SK-N-SH (cell line): Measurements from ENCODE around the gene POMC. TPM values are rescaled to one million over a fixed set of nuclear protein-coding genes. Genes with fewer than 3 reads are reported as not detected.

Source experiments
- CTCF ChIA-PET: fragments of 300-600, 350-600 bp; formaldehyde crosslinking; extraction: SDS; loops from one replicate; lab custom pipeline; 2021; lab: Yijun Ruan, JAX
- POLR2A ChIA-PET: fragments of 350-600 bp; sonication (Branson Sonifier 250); formaldehyde crosslinking; extraction: SDS; loops from one replicate; lab custom pipeline; 2020; ENCODE audit warnings: antibody characterized with exemption, inconsistent platforms; lab: Yijun Ruan, JAX
- DNase-seq: peaks from one replicate; pipeline ENCODE4 v3.0.0; 2012
- H2AFZ ChIP-seq: fragments of 200-600 bp; sonication (generic); 2 replicates; pipeline ENCODE4 v1.8.1; 2016; ENCODE audit warnings: antibody characterized with exemption, mild to moderate bottlenecking, low read depth
- H3F3A ChIP-seq: fragments of 200-600 bp; sonication (generic); replicated peaks from 2 replicates; pipeline ENCODE3; 2016; ENCODE audit warnings: antibody characterized with exemption, mild to moderate bottlenecking; ENCODE audit not compliant: insufficient read depth
- H3K27ac ChIP-seq, 2 experiments: fragments of 200-500 bp in 1 of 2; fragments of 200-600 bp in 1 of 2; sonication (Bioruptor generic) in 1 of 2; sonication (generic), shearing (Covaris generic) in 1 of 2; 2 replicates each; pipeline versions ENCODE4 v1.5.1 to v1.6.1; 2014 to 2016; ENCODE audit warnings: low read depth in 2 of 2, inconsistent platforms in 1 of 2, low read length in 1 of 2, mild to moderate bottlenecking in 1 of 2, mixed read lengths in 1 of 2
- H3K27me3 ChIP-seq: fragments of 200-600 bp; sonication (generic), shearing (Covaris generic); 2 replicates; pipeline ENCODE4 v1.6.1; 2016; ENCODE audit warnings: mixed run types; ENCODE audit not compliant: insufficient read depth
- H3K36me3 ChIP-seq, 2 experiments: fragments of 200-500 bp in 1 of 2; fragments of 200-600 bp in 1 of 2; sonication (Bioruptor generic) in 1 of 2; sonication (generic) in 1 of 2; replicated peaks in 1 of 2; 2 replicates each; pipeline versions ENCODE3 to v1.5.1; 2014 to 2016; ENCODE audit warnings: low read length in 1 of 2, mild to moderate bottlenecking in 1 of 2; ENCODE audit not compliant: insufficient read depth in 2 of 2, control insufficient read depth in 1 of 2
- H3K4me1 ChIP-seq, 2 experiments: fragments of 200-500 bp in 1 of 2; fragments of 200-600 bp in 1 of 2; sonication (Bioruptor generic) in 1 of 2; sonication (generic), shearing (Covaris generic) in 1 of 2; 2 replicates each; pipeline versions ENCODE4 v1.5.1 to v1.6.1; 2014 to 2016; ENCODE audit warnings: low read depth in 1 of 2, low read length in 1 of 2, mixed run types in 1 of 2; ENCODE audit not compliant: insufficient read depth in 2 of 2, control insufficient read depth in 1 of 2
- H3K4me2 ChIP-seq: fragments of 200-600 bp; sonication (generic), shearing (Covaris generic); 2 replicates; pipeline ENCODE4 v1.6.1; 2017; ENCODE audit warnings: mixed run types
- H3K4me3 ChIP-seq, 2 experiments: fragments of 200-500 bp in 1 of 2; fragments of 200-600 bp in 1 of 2; sonication (Bioruptor generic) in 1 of 2; sonication (generic), shearing (Covaris generic) in 1 of 2; 2 replicates each; pipeline versions ENCODE4 v1.5.1 to v1.8.1; 2014 to 2016; ENCODE audit warnings: low read depth in 2 of 2, inconsistent platforms in 1 of 2, low read length in 1 of 2, mild to moderate bottlenecking in 1 of 2, mixed read lengths in 1 of 2, moderate library complexity in 1 of 2
- H3K79me2 ChIP-seq: fragments of 200-600 bp; sonication (generic); 2 replicates; pipeline ENCODE4 v1.8.1; 2017; ENCODE audit warnings: mild to moderate bottlenecking; ENCODE audit not compliant: insufficient read depth
- H3K9ac ChIP-seq: fragments of 200-600 bp; sonication (generic); 2 replicates; pipeline ENCODE4 v1.6.1; 2017; ENCODE audit warnings: mixed run types
- H3K9me2 ChIP-seq: fragments of 200-600 bp; sonication (generic); 2 replicates; pipeline ENCODE4 v1.6.1; 2017; ENCODE audit warnings: mixed run types
- H3K9me3 ChIP-seq: fragments of 200-600 bp; sonication (generic); 2 replicates; pipeline ENCODE4 v1.6.1; 2017; ENCODE audit warnings: mixed run types, mild to moderate bottlenecking, moderate library complexity
- H4K20me1 ChIP-seq: fragments of 200-600 bp; sonication (generic); 2 replicates; pipeline ENCODE4 v1.6.1; 2017; ENCODE audit warnings: mild to moderate bottlenecking, mixed run types; ENCODE audit not compliant: insufficient read depth
- EP300 ChIP-seq, 2 experiments: IDR thresholded peaks; 2 replicates each; pipeline versions ENCODE4 v1.4.0 to v1.6.1; 2012; ENCODE audit warnings: borderline replicate concordance in 1 of 2, low read depth in 1 of 2, low read length in 1 of 2
- FOXJ3 ChIP-seq: sonication (generic); formaldehyde crosslinking; IDR thresholded peaks from 2 replicates; pipeline ENCODE4 v1.5.1; 2020; ENCODE audit warnings: mild to moderate bottlenecking, missing genetic modification reagents
- GABPA ChIP-seq: IDR thresholded peaks from 2 replicates; pipeline ENCODE4 v1.4.0; 2012; ENCODE audit warnings: low read depth, mild to moderate bottlenecking
- GATA2 ChIP-seq: sonication (generic); formaldehyde crosslinking; IDR thresholded peaks from 2 replicates; pipeline ENCODE4 v1.5.0; 2020; ENCODE audit warnings: mild to moderate bottlenecking, missing genetic modification reagents
- MXI1 ChIP-seq: IDR thresholded peaks from 2 replicates; pipeline ENCODE4 v1.6.1; 2012; ENCODE audit warnings: mild to moderate bottlenecking, low read depth, low read length, improper control_type of control experiment
- NFIC ChIP-seq: IDR thresholded peaks from 2 replicates; pipeline ENCODE4 v1.4.0; 2012; ENCODE audit warnings: borderline replicate concordance
- NRF1 ChIP-seq: IDR thresholded peaks from 2 replicates; pipeline ENCODE4 v1.6.1; 2012; ENCODE audit warnings: low read depth, mild to moderate bottlenecking, low read length
- POLR2AphosphoS5 ChIP-seq: IDR thresholded peaks from 2 replicates; pipeline ENCODE4 v1.6.1; 2012; ENCODE audit warnings: low read depth, low read length
- RAD21 ChIP-seq: IDR thresholded peaks from 2 replicates; pipeline ENCODE4 v1.6.1; 2012; ENCODE audit warnings: mild to moderate bottlenecking, low read length
- RXRA ChIP-seq: IDR thresholded peaks from 2 replicates; pipeline ENCODE4 v1.4.0; 2012; ENCODE audit warnings: low read depth, mild to moderate bottlenecking, borderline replicate concordance
- SIN3A ChIP-seq: IDR thresholded peaks from 2 replicates; pipeline ENCODE4 v1.6.1; 2012; ENCODE audit warnings: low read depth, mild to moderate bottlenecking, low read length, moderate library complexity, borderline replicate concordance
- SMC3 ChIP-seq: IDR thresholded peaks from 2 replicates; pipeline ENCODE4 v1.6.1; 2012; ENCODE audit warnings: low read depth, low read length, improper control_type of control experiment
- TCF12 ChIP-seq: IDR thresholded peaks from 2 replicates; pipeline ENCODE4 v1.4.0; 2012
- YY1 ChIP-seq: IDR thresholded peaks from 2 replicates; pipeline ENCODE4 v1.4.0; 2012; ENCODE audit warnings: low read depth, mild to moderate bottlenecking
- WGBS: methylation state at CpG from one replicate; pipeline ENCODE4 v1.1.6; 2017; ENCODE audit warnings: low lambda C conversion rate; 5-methylcytosine and 5-hydroxymethylcytosine counted together
- polyA plus RNA-seq, 3 experiments: library from polyadenylated mRNA; depleted of rRNA; stranded (reverse); fragments of >200 nt; gene quantifications; 2 replicates each; pipeline ENCODE4 v1.2.3, GENCODE V29; 2012
- TF ChIP-seq, protein P1 (sequence below): IDR thresholded peaks from 2 replicates; pipeline ENCODE4 v1.4.0; 2012; ENCODE audit warnings: low read depth, borderline replicate concordance
- TF ChIP-seq, protein P2 (sequence below): IDR thresholded peaks from 2 replicates; pipeline ENCODE4 v1.6.1; 2012; ENCODE audit warnings: mild to moderate bottlenecking, low read depth, low read length, moderate library complexity
- TF ChIP-seq, protein P3 (sequence below): IDR thresholded peaks from 2 replicates; pipeline ENCODE4; 2012
- TF ChIP-seq, protein P4 (sequence below): fragments of 150-350 bp; IDR thresholded peaks from 2 replicates; pipeline ENCODE4 v1.6.1; 2017; ENCODE audit warnings: antibody characterized with exemption, low read length, low read depth, borderline replicate concordance

POMC gene
- polyA plus RNA-seq, 1 of the 3 experiments (the other 2 are of a cell fraction): not detected

DNA sequence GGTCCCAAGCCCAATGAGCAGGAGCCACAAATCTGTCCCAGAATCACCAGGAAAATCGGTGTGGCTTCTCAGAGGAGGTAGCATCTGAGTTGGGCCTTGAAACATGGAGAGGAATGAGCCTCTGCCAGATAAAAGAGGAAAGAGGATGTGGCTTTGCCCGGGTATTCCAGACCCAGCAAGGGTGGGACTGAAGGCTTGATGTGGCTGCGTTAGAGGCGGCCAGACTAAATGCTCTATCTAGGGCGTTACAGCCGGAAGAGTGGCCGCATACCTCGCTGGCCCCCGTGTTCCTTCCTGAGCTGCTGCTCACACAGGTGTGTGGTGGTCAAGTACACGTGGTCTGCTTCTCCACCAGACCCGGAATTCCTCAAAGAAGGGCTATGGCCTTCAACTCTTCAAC lies 33.9 kb upstream of the POMC start:
- Histone ChIP-seq H4K20me1 (no peaks in the 10 kb centered on the region), H3K9me2 (no peaks in the 10 kb centered on the region), H3K36me3 (no peaks in the 10 kb centered on the region), H3K9me3 (no peaks in the 10 kb centered on the region), H2AFZ (no peak overlapping the region), H3K79me2 (no peaks in the 10 kb centered on the region), H3K4me1 (peaks cover 0 to 7% of the 10 kb centered on the region in 2 experiments; a peak in 1 of 4 replicates), H3F3A (no peaks in the 10 kb centered on the region), H3K4me2 (no peak overlapping the region), H3K27me3 (no peaks in the 10 kb centered on the region), H3K4me3 (no peak overlapping the region), H3K9ac (no peak overlapping the region), H3K27ac (no peak overlapping the region)
- CTCF ChIA-PET: interaction anchor here (1.0 kb wide), 1 partner anchor 27 kb away, joined by 4 read pairs; no protein-coding TSS in a partner anchor
- POLR2A ChIA-PET: interaction anchor here (0.6 kb wide), 1 partner anchor 15 kb away, joined by 3 read pairs; no protein-coding TSS in a partner anchor
- TF ChIP-seq POLR2AphosphoS5 (no peak), RAD21 (no peak), SIN3A (no peak), FOXJ3 (CRISPR knock-in tag) (no peak), NFIC (no peak), GABPA (no peak)
- DNase-seq: no peak
- WGBS: 89% methylated on average over 11 of the region's 11 CpGs

DNA sequence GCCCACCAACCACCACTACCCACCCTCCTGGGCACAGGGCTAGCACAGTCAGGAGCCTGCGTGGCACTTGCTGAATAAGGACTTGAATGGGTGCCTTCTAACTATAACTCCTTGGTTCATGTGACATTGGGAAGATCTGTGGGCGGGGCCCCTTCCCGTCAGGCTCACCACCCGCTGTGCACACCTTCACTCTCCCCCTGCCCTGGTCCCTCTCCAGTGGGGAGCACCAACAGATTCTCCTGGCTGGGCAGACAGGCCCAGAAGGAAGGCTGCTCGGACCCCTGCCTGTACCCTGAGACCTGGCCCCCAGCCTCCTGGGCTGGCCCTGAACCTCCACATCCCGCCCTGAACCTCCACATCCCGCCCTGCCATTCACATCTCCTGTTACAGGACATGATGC lies 33.4 kb upstream of the POMC start:
- H3K79me2 ChIP-seq: no peaks in the 10 kb centered on the region
- H3K4me1 ChIP-seq: peaks cover 0 to 8% of the 10 kb centered on the region in 2 experiments; a peak in 1 of 4 replicates
- no peak overlapping the region for H3K4me3 ChIP-seq
- H3K27ac ChIP-seq: no peak overlapping the region
- DNase-seq: no peak
- no peaks in the 10 kb centered on the region for H3K9me2 ChIP-seq
- H3K36me3 ChIP-seq: no peaks in the 10 kb centered on the region
- no peak overlapping the region for H3K4me2 ChIP-seq
- H3K9ac ChIP-seq: no peak overlapping the region
- H3K27me3 ChIP-seq: no peaks in the 10 kb centered on the region
- H2AFZ ChIP-seq: no peak overlapping the region
- no peaks in the 10 kb centered on the region for H3F3A ChIP-seq
- no peaks in the 10 kb centered on the region for H3K9me3 ChIP-seq
- TF ChIP-seq GATA2 (CRISPR knock-in tag): no peak
- TF ChIP-seq GABPA: no peak
- TF ChIP-seq RXRA: no peak
- no peak for TF ChIP-seq TCF12
- TF ChIP-seq, protein P1, sequence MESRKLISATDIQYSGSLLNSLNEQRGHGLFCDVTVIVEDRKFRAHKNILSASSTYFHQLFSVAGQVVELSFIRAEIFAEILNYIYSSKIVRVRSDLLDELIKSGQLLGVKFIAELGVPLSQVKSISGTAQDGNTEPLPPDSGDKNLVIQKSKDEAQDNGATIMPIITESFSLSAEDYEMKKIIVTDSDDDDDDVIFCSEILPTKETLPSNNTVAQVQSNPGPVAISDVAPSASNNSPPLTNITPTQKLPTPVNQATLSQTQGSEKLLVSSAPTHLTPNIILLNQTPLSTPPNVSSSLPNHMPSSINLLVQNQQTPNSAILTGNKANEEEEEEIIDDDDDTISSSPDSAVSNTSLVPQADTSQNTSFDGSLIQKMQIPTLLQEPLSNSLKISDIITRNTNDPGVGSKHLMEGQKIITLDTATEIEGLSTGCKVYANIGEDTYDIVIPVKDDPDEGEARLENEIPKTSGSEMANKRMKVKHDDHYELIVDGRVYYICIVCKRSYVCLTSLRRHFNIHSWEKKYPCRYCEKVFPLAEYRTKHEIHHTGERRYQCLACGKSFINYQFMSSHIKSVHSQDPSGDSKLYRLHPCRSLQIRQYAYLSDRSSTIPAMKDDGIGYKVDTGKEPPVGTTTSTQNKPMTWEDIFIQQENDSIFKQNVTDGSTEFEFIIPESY: no peak
- TF ChIP-seq, protein P2, sequence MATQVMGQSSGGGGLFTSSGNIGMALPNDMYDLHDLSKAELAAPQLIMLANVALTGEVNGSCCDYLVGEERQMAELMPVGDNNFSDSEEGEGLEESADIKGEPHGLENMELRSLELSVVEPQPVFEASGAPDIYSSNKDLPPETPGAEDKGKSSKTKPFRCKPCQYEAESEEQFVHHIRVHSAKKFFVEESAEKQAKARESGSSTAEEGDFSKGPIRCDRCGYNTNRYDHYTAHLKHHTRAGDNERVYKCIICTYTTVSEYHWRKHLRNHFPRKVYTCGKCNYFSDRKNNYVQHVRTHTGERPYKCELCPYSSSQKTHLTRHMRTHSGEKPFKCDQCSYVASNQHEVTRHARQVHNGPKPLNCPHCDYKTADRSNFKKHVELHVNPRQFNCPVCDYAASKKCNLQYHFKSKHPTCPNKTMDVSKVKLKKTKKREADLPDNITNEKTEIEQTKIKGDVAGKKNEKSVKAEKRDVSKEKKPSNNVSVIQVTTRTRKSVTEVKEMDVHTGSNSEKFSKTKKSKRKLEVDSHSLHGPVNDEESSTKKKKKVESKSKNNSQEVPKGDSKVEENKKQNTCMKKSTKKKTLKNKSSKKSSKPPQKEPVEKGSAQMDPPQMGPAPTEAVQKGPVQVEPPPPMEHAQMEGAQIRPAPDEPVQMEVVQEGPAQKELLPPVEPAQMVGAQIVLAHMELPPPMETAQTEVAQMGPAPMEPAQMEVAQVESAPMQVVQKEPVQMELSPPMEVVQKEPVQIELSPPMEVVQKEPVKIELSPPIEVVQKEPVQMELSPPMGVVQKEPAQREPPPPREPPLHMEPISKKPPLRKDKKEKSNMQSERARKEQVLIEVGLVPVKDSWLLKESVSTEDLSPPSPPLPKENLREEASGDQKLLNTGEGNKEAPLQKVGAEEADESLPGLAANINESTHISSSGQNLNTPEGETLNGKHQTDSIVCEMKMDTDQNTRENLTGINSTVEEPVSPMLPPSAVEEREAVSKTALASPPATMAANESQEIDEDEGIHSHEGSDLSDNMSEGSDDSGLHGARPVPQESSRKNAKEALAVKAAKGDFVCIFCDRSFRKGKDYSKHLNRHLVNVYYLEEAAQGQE: no peak
- TF ChIP-seq, protein P3, sequence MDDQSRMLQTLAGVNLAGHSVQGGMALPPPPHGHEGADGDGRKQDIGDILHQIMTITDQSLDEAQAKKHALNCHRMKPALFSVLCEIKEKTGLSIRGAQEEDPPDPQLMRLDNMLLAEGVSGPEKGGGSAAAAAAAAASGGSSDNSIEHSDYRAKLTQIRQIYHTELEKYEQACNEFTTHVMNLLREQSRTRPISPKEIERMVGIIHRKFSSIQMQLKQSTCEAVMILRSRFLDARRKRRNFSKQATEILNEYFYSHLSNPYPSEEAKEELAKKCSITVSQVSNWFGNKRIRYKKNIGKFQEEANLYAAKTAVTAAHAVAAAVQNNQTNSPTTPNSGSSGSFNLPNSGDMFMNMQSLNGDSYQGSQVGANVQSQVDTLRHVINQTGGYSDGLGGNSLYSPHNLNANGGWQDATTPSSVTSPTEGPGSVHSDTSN: no peak
- TF ChIP-seq EP300 (IDR thresholded peaks at IDR 0.05; ENCODE audit: borderline replicate concordance in 1 of 2, low read depth in 1 of 2, low read length in 1 of 2): no peak
- TF ChIP-seq MXI1: no peak
- TF ChIP-seq NRF1: no peak
- TF ChIP-seq, protein P4, sequence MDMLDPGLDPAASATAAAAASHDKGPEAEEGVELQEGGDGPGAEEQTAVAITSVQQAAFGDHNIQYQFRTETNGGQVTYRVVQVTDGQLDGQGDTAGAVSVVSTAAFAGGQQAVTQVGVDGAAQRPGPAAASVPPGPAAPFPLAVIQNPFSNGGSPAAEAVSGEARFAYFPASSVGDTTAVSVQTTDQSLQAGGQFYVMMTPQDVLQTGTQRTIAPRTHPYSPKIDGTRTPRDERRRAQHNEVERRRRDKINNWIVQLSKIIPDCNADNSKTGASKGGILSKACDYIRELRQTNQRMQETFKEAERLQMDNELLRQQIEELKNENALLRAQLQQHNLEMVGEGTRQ: no peak
- TF ChIP-seq SMC3: no peak
- TF ChIP-seq POLR2AphosphoS5: no peak
- no peak for TF ChIP-seq YY1
- ChIA-PET POLR2A (interaction anchor here (0.6 kb wide), 1 partner anchor 15 kb away, joined by 3 read pairs; no protein-coding TSS in a partner anchor), CTCF (interaction anchor here (1.0 to 1.3 kb wide), 2 partner anchors 26 to 226 kb away, joined by 4 read pairs; no protein-coding TSS in a partner anchor)
- 91% methylated on average over 7 of the region's 7 CpGs for whole genome bisulfite sequencing
- no peaks in the 10 kb centered on the region for H4K20me1 ChIP-seq
